KG1 (cell line): ENCODE measurements around the gene DNAH9.

Experiments
- DNase-seq: peaks from one replicate; lab custom pipeline; 2025; lab: John Stamatoyannopoulos, UW

DNAH9 gene, protein sequence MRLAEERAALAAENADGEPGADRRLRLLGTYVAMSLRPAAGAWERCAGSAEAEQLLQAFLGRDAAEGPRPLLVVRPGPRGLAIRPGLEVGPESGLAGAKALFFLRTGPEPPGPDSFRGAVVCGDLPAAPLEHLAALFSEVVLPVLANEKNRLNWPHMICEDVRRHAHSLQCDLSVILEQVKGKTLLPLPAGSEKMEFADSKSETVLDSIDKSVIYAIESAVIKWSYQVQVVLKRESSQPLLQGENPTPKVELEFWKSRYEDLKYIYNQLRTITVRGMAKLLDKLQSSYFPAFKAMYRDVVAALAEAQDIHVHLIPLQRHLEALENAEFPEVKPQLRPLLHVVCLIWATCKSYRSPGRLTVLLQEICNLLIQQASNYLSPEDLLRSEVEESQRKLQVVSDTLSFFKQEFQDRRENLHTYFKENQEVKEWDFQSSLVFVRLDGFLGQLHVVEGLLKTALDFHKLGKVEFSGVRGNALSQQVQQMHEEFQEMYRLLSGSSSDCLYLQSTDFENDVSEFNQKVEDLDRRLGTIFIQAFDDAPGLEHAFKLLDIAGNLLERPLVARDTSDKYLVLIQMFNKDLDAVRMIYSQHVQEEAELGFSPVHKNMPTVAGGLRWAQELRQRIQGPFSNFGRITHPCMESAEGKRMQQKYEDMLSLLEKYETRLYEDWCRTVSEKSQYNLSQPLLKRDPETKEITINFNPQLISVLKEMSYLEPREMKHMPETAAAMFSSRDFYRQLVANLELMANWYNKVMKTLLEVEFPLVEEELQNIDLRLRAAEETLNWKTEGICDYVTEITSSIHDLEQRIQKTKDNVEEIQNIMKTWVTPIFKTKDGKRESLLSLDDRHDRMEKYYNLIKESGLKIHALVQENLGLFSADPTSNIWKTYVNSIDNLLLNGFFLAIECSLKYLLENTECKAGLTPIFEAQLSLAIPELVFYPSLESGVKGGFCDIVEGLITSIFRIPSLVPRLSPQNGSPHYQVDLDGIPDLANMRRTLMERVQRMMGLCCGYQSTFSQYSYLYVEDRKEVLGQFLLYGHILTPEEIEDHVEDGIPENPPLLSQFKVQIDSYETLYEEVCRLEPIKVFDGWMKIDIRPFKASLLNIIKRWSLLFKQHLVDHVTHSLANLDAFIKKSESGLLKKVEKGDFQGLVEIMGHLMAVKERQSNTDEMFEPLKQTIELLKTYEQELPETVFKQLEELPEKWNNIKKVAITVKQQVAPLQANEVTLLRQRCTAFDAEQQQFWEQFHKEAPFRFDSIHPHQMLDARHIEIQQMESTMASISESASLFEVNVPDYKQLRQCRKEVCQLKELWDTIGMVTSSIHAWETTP (N-terminal part only)

DNA sequence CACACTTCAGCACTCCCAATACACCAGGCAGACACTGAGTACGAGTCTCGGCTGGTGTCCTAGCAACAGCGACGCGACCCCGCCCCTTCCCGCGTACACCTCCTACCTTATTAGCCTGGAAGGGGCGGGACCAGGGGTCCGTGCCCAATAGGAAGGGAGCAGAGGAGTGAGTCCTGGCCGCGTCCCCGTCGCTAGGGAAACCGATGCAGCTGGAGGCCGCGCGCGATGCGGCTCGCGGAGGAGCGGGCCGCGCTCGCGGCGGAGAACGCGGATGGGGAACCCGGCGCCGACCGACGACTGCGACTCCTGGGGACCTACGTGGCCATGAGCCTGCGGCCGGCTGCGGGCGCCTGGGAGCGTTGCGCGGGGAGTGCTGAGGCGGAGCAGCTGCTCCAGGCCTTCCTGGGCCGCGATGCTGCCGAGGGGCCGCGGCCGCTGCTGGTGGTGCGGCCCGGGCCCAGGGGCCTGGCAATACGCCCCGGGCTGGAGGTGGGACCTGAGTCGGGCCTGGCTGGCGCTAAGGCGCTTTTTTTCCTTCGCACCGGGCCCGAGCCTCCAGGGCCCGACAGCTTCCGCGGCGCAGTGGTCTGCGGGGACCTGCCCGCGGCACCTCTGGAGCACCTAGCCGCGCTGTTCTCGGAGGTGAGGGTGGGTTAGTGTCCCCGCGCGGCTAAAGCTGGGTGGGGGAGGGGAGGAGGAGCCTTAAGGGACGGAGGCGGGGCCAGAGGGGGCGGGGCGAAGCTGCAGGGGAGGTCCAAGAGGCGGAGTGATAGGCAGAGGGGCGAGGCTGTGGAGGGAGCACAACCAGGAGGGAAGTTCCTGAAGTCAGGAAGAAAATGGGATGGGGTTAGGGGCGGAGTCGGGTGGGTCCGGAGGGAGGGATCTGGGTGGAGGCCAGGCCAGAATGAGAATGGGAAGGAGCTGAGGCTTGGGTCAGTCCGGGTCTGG lies at the start of gene DNAH9:
DNAH9 (plus strand) TSS at position 197 of the 948 bp plus-strand sequence; CDS start at position 226, 29 bp downstream.
- DNase-seq, result no peak

DNA sequence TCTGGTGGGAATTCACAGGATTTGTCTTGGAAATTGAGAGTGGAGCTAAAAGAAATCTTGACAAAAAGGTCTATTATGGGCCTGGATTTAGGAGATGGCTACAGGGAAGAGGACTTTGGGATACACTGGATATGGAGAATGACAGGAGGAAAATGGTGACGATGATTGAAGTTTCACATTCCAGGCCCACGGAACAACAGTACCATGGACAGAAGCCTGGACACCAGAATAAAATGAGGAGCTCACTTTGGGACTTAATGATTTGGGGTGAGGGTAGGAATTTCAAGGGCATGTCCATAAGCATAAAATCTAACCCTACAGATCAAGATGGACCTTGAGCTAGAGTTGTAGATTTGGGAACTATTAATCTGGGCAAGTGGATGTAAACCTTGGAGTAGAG lies 47.8 kb upstream of the DNAH9 start:
- no peak for DNase-seq

DNA sequence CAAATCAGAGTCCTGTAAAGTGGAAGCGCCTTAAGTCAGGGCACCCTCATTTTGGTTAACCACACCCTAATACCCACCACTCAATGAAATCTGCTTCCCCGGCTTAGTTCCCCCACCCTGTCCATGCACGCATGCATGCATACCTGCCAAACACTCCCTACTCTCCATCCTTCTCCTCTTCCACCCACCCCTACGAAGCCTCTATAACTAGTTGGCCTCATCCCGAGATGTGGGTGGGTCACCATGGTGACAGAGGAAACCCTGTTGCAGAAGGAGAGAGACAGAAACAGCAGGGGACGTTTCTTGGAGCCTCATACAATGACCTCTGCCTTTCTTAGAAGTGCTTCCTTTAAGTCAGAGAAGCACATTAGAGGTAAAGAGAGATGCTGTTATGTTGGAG lies 46.8 kb upstream of the DNAH9 start:
- no peak for DNase-seq

DNA sequence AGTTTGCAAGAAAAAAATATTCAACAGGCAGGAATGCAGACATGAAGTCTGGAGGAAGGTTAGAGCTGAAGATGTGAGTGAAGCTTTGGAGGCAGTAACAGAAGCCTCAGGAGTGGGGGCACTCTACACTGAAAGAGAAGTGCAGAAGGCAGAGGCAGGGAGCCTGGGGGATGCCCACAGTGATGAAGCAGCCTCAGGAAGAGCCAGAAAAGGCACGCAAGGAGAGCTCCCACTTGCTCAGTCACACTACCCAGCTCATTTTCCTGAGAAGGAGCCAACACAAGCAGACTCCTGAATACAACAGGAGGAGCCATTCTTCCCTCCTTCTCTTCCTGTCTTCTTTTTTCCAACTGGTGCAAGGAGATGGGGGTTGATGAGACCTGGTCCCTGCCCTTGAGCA lies 45.1 kb upstream of the DNAH9 start:
- no peak for DNase-seq

DNA sequence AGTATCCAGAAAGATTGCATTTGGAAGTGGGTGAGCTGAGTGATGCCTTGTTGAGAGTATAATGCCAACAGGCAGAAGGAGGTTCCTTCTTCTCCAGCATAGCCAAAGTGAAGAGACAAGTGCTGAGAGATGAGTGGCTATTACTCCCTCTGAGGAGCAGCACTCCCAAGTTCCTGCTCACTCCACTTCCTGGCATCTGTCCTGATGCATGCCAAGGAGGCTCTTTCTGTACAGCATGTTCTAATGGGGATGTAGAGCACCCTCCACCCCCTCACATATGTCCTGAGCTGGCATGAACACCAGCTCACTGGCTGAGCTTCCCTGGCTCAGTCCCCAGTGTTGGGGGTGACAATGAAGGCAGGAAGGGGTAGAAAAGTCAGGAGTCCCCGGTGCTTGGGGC lies 44.2 kb upstream of the DNAH9 start:
- DNase-seq, result no peak

DNA sequence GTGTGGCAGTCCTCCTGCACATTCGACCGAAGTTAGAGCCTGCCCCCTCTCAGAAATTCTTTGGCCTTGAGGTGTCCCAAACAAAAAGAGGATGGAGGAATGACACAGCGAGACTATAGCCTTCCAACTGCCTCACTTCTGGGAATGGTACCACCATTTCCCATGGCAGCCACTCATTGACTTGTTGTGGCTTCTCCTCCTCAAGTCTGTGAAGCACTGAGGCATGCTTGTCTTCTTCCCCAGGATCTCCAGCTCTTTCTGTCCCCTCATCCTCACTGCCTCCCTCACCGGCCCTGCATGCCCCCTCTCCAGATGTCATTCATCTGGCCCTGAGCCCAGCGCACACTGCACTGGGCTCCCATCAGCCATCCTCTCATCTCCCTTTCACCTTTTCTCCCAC lies 43.7 kb upstream of the DNAH9 start:
- no peak for DNase-seq

DNA sequence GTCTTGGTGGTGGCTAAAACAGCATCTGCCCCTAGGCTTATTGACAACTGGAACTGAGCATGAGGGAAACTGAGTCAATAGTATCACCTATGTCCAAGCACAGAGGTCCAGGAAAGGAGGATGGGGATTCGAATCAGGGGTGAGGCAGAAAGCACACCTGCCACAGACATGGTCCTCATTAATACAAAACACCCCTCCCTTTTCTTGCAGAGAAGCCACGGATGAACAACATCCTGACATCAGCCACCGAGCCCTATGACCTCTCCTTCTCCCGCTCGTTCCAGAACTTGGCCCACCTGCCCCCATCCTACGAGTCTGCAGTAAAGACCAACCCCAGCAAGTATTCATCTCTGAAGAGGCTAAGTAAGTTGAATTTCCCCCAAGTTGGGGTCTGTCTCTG lies 42.7 kb upstream of the DNAH9 start:
- DNase-seq, result no peak

DNA sequence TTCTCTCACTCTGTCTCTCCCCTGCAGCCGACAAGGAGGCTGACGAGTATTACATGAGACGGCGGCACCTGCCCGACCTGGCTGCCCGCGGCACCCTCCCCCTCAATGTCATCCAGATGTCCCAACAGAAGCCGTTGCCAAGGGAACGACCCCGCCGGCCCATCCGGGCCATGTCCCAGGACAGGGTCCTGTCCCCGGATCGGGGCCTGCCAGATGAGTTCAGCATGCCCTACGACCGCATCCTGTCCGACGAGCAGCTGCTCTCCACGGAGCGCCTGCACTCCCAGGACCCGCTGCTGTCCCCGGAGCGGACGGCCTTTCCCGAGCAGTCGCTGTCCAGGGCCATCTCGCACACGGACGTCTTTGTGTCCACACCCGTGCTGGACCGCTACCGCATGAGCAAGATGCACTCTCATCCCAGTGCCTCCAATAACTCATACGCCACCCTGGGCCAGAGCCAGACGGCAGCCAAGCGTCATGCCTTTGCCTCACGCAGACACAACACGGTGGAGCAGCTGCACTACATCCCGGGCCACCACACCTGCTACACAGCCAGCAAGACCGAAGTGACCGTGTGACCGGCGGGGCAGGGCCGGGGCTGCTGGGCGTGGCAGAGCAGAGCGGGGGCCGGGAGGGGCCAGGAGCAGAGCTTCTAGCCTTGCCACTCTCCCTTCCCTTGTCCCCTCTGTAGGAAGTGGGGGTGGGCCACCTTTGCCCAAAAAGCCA lies 40.4 kb upstream of the DNAH9 start:
- no peak for DNase-seq

DNA sequence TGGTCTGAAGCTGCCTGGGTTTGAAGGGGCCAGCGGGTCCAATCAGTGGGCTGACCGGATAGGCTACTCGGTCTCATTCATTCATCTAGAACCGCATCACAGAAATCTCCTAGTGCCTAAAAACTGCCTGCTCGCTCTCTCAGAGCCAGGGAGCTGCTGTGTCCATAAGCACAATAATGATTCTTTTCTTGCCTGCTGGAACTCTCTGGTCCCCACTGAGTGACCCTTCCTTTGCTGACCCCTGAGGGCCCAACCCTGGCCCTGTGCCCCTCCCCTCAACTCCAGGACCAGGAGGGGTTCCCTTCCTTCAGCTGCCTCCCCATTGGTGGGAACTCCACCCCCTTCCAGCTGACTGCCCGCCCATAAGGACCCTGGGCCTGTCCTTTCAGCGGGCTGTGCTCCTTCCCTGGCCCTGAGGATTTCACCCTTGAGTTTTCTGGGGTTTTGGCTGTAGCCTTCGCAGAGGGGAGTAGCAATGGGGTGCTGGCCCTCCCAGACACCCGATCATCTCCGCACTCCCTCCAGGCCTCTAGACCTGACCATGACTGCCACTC lies 39.5 kb upstream of the DNAH9 start:
- DNase-seq, result no peak

DNA sequence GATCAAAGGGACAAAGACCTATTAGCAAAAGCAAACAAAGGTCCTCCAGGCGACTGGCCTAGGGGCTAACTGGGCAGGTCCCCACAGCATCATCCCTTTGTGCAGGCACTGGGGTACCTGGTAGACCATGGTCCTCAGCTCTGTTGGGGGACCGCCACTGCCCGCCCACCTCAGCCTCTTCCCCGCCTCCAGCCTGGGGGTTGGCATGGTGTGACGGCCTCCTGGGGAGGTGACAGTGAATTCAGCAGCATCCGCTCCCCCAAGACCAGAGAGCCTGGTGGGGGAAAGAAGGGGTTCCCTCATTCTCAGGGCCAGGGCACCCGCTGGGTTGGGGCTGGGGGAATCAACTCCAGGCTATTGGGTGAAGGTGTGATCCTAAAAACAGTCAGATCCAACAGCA lies 38.7 kb upstream of the DNAH9 start:
- DNase-seq, result no peak

DNA sequence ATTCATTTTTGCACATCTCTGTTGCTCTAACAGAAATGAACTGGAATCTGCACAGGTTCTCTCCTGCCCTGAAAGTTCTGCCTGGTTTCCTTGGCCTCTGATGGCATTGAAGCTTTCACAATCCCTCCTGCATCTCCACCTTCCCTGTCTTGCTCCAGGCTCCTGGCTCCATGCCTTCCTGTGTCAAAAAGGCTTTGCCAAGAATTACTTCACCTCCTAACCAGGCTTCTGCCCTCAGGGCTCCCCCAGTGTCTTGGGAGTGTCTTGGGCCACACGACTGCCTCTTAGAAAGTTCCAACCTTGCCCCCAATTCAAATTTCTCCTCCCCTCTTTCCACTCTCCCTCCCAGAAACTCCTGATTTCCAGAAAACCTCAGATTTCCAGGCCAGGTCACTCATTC lies 37.0 kb upstream of the DNAH9 start:
- no peak for DNase-seq

DNA sequence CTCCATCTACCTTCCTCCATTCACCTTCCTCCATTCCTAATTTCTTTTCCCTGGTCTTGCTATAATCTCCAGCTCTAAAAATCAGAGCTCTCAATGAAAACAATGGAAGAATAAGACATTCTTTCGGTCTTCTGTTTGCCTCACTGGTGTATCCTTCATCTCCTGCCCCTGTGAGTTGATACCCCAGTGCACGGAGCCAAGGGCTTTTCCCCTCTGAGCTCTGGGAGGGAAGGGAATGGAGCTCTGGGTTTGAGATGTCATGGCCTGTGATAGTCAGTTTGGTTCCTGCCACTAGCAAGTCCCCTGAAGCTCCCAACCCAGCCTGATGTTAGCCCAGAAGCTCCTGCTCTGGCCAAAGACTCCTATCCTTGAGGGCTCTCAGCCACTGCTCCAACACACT lies 36.6 kb upstream of the DNAH9 start:
- no peak for DNase-seq

DNA sequence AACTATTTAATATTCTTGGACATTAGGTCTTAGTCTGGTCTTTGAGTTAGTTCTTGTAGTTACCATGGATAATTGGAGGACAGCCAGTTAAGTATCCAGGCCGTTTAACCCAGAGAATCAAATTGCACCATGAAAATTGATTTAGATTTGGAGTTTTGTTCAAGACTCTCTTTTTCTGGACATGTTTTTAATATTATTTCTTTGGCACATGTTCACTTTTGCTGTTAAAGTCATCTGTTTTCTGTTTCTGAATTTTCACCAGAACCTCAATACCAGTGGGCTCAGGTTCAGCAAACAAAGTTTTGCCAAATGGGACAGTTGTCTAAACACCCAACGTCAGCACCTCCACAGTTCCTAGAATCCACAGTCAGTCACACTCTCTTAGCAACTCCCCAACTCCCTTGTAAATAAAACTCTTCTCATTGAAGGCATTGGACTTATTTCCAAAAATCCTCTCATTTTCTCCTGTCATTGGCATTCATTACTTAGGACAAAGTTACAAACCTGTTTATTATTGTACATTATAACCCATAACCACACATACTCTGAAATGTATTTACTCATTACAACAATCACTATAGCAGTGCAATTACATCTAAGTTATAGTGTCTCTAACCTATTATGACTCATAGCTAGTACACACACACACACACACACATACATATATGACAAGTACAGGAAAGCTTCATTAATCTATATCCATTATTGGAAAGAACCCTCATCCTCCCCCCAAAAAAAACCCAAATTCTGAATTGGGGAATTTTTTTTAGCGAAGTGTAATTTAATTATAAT lies 33.5 kb upstream of the DNAH9 start:
- no peak for DNase-seq

DNA sequence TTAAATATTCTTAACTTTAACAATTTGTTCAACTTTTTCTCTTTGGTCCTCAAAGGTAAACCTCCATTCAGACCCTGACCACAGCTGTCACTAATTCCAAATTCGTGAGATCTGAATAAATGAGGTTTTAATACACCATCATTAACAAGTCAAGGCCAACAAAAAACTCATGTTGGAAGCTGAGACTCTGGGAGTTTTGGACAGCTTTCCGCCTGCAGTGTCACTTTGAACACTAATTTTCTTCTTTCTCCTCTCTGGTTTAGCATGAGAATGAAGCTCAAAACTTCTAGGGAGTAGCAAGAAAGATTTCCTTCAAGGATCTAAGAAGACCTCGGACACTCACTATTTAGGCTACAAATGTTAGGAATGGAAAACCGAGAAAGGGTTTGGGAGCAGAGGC lies 32.7 kb upstream of the DNAH9 start:
- no peak for DNase-seq

DNA sequence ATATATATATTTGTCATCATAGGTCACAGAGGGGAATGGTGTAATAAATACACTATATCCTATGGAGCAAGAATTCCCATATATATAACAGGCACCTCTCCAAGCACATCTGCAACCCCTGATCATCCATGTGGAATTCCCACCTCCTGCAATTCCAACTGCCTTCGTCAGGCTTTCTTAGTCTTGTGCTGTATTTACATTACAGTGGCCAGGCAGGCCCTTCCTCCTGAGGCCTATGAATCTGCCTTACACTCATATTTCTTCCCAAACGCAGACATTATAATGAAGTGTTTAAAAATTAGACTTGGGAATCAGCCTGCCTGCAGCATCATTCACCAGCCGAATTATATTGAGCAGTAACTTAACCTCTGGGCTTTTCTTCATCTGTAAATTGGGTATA lies 19.3 kb upstream of the DNAH9 start:
- DNase-seq, result no peak

DNA sequence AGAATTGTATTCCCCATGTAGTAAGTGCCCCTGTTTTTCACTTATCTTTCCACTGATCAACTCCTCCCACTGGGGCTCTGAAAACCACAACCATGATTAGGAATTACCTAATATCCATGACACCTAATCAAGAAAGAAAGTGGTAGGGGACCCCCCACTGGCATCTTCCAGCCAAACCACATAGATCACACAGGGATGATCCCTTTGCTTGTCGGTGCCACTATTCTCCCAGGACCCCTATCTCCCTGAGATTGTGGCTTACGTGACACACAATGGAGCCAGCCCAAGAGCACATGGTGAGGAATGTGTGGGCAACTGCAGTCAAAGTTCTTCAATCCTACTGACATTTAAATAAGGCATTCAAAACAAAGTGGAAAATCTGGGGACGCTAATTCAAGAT lies 17.6 kb upstream of the DNAH9 start:
- DNase-seq, result no peak

DNA sequence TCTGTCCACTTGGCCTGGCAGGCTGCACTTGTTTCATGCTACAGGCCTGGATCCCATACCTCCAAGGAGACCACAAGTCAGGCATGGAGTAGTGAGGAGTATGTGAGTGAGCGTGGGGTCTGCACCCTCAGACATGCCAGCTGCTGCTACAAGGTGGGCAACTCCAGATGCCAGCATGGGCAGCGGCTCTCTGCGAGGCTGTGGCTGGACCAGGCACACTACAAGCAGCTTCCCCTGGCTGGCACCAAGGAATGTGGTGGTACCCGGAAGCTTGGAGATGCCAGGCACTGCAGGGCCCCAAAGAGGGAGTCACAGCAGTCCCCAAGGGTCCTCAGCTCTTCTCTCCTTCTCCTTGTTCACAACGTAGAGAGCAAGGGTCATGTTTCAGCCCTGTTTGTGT lies 16.1 kb upstream of the DNAH9 start:
- DNase-seq, result no peak

DNA sequence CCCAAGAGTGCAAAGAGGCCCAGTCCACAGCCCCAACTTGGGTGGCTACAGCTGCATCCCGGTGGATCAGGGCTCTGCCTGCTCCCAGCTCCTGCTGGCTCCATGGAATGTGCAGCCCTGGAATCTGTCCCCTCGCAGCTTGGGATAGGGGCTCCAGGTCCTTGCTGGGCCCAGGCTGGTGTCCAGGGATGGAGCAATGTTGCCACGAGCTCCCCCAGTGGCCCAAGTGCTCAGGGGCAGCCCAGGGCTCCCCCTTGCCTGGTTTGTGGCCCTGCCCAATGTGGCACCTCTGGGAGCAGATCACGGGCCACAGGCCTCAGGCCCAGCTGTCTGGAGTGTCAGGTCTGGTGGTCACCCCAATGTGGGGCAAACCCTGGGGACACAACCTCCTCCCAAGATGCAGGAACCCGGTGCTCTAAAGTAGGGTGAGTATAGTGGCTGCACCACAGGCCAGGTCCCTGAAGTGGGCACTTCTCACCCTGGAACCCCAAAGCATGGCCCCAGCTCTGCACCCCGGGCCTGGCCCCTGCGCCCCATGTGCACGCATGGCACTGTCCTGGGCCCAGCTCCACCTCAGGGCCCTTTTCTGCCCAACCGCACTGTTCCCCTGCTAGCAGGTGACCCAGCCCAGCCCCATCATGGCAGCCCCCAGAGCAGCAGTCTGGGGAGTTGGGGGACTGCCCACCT lies 14.8 kb upstream of the DNAH9 start:
- DNase-seq, result no peak

DNA sequence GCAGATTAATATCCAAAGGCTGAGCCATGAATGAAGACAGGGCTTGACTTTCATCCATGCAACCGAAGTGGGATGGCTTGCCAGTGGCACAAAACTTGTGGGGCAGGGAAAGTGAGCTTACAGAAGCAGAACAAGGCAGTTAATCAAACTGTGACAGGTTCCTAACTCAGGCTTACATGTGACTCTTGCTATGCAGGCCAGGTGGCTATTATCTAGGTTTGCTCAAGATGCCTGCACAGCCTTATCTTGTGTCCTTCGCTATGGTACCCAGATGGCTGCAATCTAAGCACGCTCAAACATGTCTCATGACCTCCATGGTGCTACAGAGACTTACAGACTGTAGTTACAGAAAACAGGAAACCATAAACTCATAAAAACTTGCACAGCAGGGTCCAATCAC lies 8.6 kb upstream of the DNAH9 start:
- no peak for DNase-seq
